ENCODE measurements around the gene S100A7. TPM values are rescaled to one million over a fixed set of nuclear protein-coding genes. Genes with fewer than 3 reads are reported as not detected.

S100A7 gene
- total and polyA plus RNA-seq, 2 of the 8 experiments (the other 6 are each of a cell fraction or from before 2014, with no cell fraction given), result not detected

GRCh38 chr1:153494976-153495535 lies 34.6 kb upstream of the S100A7 start (continued):
- TF ChIP-seq E2F6 (IDR thresholded peaks at IDR 0.05) (peak; percentile 55), TAF7 (optimal IDR thresholded peaks at IDR 0.05; ENCODE audit: borderline replicate concordance, low read depth, low read length) (peak; percentile 82), HDAC6 (IDR thresholded peaks at IDR 0.05; ENCODE audit: low read depth, low read length) (no peak), SUZ12 (IDR thresholded peaks at IDR 0.05; ENCODE audit: low read length) (no peak), MAFK (IDR thresholded peaks at IDR 0.05; ENCODE audit: low read depth, low read length) (no peak), SP2 (IDR thresholded peaks at IDR 0.05; ENCODE audit: low read length) (no peak), SIX5 (IDR thresholded peaks at IDR 0.05; ENCODE audit: low read depth, low read length) (no peak), GABPA (IDR thresholded peaks at IDR 0.05; ENCODE audit: borderline replicate concordance, insufficient read depth, low read length) (peak; percentile 43; the same call in 1 of the 2 replicates), SIN3A (conservative IDR thresholded peaks at IDR 0.05 in 1 of 2, IDR thresholded peaks at IDR 0.05 in 1 of 2; ENCODE audit: low read depth in 1 of 2, low read length in 2 of 2) (no peak)
- TF ChIP-seq, protein P1, sequence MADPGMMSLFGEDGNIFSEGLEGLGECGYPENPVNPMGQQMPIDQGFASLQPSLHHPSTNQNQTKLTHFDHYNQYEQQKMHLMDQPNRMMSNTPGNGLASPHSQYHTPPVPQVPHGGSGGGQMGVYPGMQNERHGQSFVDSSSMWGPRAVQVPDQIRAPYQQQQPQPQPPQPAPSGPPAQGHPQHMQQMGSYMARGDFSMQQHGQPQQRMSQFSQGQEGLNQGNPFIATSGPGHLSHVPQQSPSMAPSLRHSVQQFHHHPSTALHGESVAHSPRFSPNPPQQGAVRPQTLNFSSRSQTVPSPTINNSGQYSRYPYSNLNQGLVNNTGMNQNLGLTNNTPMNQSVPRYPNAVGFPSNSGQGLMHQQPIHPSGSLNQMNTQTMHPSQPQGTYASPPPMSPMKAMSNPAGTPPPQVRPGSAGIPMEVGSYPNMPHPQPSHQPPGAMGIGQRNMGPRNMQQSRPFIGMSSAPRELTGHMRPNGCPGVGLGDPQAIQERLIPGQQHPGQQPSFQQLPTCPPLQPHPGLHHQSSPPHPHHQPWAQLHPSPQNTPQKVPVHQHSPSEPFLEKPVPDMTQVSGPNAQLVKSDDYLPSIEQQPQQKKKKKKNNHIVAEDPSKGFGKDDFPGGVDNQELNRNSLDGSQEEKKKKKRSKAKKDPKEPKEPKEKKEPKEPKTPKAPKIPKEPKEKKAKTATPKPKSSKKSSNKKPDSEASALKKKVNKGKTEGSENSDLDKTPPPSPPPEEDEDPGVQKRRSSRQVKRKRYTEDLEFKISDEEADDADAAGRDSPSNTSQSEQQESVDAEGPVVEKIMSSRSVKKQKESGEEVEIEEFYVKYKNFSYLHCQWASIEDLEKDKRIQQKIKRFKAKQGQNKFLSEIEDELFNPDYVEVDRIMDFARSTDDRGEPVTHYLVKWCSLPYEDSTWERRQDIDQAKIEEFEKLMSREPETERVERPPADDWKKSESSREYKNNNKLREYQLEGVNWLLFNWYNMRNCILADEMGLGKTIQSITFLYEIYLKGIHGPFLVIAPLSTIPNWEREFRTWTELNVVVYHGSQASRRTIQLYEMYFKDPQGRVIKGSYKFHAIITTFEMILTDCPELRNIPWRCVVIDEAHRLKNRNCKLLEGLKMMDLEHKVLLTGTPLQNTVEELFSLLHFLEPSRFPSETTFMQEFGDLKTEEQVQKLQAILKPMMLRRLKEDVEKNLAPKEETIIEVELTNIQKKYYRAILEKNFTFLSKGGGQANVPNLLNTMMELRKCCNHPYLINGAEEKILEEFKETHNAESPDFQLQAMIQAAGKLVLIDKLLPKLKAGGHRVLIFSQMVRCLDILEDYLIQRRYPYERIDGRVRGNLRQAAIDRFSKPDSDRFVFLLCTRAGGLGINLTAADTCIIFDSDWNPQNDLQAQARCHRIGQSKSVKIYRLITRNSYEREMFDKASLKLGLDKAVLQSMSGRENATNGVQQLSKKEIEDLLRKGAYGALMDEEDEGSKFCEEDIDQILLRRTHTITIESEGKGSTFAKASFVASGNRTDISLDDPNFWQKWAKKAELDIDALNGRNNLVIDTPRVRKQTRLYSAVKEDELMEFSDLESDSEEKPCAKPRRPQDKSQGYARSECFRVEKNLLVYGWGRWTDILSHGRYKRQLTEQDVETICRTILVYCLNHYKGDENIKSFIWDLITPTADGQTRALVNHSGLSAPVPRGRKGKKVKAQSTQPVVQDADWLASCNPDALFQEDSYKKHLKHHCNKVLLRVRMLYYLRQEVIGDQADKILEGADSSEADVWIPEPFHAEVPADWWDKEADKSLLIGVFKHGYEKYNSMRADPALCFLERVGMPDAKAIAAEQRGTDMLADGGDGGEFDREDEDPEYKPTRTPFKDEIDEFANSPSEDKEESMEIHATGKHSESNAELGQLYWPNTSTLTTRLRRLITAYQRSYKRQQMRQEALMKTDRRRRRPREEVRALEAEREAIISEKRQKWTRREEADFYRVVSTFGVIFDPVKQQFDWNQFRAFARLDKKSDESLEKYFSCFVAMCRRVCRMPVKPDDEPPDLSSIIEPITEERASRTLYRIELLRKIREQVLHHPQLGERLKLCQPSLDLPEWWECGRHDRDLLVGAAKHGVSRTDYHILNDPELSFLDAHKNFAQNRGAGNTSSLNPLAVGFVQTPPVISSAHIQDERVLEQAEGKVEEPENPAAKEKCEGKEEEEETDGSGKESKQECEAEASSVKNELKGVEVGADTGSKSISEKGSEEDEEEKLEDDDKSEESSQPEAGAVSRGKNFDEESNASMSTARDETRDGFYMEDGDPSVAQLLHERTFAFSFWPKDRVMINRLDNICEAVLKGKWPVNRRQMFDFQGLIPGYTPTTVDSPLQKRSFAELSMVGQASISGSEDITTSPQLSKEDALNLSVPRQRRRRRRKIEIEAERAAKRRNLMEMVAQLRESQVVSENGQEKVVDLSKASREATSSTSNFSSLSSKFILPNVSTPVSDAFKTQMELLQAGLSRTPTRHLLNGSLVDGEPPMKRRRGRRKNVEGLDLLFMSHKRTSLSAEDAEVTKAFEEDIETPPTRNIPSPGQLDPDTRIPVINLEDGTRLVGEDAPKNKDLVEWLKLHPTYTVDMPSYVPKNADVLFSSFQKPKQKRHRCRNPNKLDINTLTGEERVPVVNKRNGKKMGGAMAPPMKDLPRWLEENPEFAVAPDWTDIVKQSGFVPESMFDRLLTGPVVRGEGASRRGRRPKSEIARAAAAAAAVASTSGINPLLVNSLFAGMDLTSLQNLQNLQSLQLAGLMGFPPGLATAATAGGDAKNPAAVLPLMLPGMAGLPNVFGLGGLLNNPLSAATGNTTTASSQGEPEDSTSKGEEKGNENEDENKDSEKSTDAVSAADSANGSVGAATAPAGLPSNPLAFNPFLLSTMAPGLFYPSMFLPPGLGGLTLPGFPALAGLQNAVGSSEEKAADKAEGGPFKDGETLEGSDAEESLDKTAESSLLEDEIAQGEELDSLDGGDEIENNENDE (IDR thresholded peaks at IDR 0.05; ENCODE audit: insufficient replicate concordance, low read length), result no peak

All from H1 (cell line).